ENCODE data around the gene TWF2. TPM values are rescaled to one million over a fixed set of nuclear protein-coding genes. Genes with fewer than 3 reads are reported as not detected.

Gene TWF2
- total and polyA plus RNA-seq, 9 of the 15 experiments (the other 6 are each of a cell fraction or from before 2014, with no cell fraction given) = 0.11 to 61.9 (median 29.7) TPM

GRCh38 chr3:52259448-52259847, 20.5 kb upstream of the TWF2 start:
- Histone ChIP-seq H3K4me1 (replicated peaks in 1 of 2; ENCODE audit: control insufficient read depth in 2 of 2, insufficient read depth in 2 of 2, low read length in 2 of 2) (peaks cover 0 to 19% of the 10 kb centered on the region in 2 experiments; a peak in 3 of 5 replicates), H3K4me3 (no peak overlapping the region), H3K9me1 (ENCODE audit: control insufficient read depth, insufficient read depth, low read length) (no peaks in the 10 kb centered on the region), H3K9me3 (replicated peaks; ENCODE audit: control insufficient read depth, insufficient read depth, low read depth, low read length) (no peaks in the 10 kb centered on the region), H2AFZ (ENCODE audit: low read depth, low read length) (no peak overlapping the region), H3K4me2 (ENCODE audit: insufficient read depth, low read length) (no peak overlapping the region), H3K27ac (ENCODE audit: extremely low read depth, low read depth, low read length) (no peak overlapping the region), H3K36me3 (ENCODE audit: control insufficient read depth, insufficient read depth, low read length) (peaks cover 99% of the 10 kb centered on the region), H3K79me2 (ENCODE audit: control insufficient read depth, insufficient read depth, low read length) (peaks cover 28% of the 10 kb centered on the region; the same call in 2 of the 3 replicates), H4K20me1 (replicated peaks; ENCODE audit: control insufficient read depth, insufficient read depth, low read length) (no peaks in the 10 kb centered on the region), H3K27me3 (ENCODE audit: control insufficient read depth in 2 of 2, insufficient read depth in 2 of 2, low read length in 2 of 2) (no peaks in the 10 kb centered on the region), H3K9ac (ENCODE audit: insufficient read depth in 1 of 2, low read depth in 2 of 2, low read length in 2 of 2) (no peak overlapping the region)
- no peak for FAIRE-seq
- intact Hi-C loops (cut with micrococcal nuclease) = no loop called here
- 88% methylated on average over 4 of the region's 4 CpGs for WGBS (ENCODE audit: insufficient coverage, low coverage, missing lambda C conversion rate)
- no peak for DNase-seq (ENCODE audit: extremely low read depth in 1 of 4, low spot score in 3 of 4)
- in situ Hi-C loops (cut with MboI) = no loop called here
- POLR2A ChIA-PET = interaction anchor here (0.7 to 2.3 kb wide), 4 partner anchors 10 to 19 kb away, joined by 3 to 10 read pairs (median 5); partner anchors contain the start of gene PPM1M
- no TSS peak for BruUV-seq (replicated peaks)
- CTCF ChIA-PET (ENCODE audit: low intra/inter-chr PET ratio) = no interaction called here
- TF ChIP-seq E2F4 (CRISPR knock-in tag; IDR thresholded peaks at IDR 0.05; ENCODE audit: low read depth) = no peak
- TF ChIP-seq RHOXF2B (CRISPR knock-in tag; conservative IDR thresholded peaks at IDR 0.05) = no peak
- TF ChIP-seq CREB5 (CRISPR knock-in tag; IDR thresholded peaks at IDR 0.05) = no peak
- no peak for TF ChIP-seq ATF1 (CRISPR knock-in tag; IDR thresholded peaks at IDR 0.05)
- no peak for TF ChIP-seq ATF1 (tag; IDR thresholded peaks at IDR 0.05)
- no peak for TF ChIP-seq SAFB2 (IDR thresholded peaks at IDR 0.05; ENCODE audit: borderline replicate concordance, low read depth, low read length, severe bottlenecking)
- no peak for ATAC-seq

All from K562 (cell line).